Endometrium (tissue), 2 donors: Measurements from ENCODE around the gene EIF4E2.

Experiments used
- FAIRE-seq: peaks from 2 replicates; lab custom pipeline; 2012; peaks lifted over from hg19 to GRCh38; lab: Jason Lieb, UNC
- donor health status: control.
- donor health status: control.

EIF4E2 gene

DNA sequence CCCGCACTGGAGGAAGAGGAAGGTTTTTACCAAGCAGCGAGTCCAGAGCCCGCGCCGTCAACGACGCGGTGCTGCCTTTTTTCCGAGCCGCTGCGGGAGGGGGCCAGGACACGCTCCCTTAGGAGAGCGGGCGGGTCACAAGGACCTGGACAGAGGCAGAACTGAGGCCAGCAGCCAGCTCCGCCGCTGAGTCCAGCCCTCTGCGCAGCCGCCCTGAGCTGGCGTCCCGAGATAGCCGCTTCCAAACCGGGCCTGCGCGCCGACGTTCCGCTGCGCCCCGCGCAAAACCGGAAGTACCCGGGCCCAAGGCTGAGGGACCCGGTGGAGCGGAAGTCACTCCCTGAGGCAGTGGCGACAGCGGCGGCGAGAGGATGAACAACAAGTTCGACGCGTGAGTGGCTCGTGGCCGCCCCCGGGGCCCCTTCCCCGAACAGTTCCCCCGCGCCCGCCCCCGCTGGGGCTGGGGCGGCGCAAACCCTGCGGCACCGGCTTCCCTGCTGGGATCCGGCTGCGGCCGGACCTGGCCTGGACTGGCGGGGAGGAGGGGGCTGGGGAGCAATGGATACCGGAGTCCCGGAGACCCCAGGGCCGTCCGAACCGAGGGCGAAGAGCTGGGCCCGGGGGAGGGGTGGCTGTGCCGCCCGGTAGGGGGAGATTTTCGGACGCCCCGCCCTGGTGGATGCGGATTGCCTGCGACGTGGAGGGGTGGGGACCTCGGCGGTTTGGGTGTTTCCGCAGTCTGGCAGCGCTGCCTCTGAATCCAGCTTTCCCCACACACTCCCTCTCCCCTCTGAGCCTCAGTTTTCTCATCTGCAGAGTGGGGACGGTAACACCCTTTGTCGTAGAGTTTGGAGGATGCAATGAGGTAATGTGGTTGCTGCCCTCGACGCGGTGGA, at the start of gene EIF4E2, which contains the start of gene TIGD1:
Gene EIF4E2, plus strand, starts transcription at position 336 of the 896 bp plus-strand sequence. Its CDS starts 36 bp downstream, at position 372.
Gene TIGD1, minus strand, starts transcription at position 204 of the 896 bp plus-strand sequence. CDS start 675 bp downstream, outside the sequence.
- no peak for FAIRE-seq

DNA sequence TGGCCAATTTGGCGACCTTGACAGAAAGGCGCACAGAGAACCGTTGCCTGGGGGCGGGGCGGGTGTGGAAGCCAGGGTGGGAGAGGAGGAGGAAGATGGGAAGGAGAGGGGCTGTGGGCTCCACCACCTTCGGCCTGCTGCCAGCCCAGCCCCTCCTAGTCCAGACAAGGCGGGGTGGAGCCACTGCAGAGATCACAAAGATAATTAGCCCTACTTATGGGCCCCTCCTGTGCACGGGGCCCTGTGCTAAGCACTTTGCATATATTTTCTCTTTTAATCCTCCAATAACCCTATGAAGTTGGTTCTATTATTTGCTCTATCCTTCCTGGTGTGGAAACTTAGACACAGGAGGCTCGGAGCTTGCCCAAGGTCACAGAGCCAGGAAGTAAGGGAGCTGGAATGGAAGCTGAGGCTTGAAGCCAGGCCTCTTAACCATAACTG, 49.1 kb upstream of the EIF4E2 start:
- no peak for FAIRE-seq

- FAIRE-seq, result no peak
Observed at GRCh38 chr2:232501794-232502390, 48.6 kb upstream of the EIF4E2 start.

DNA sequence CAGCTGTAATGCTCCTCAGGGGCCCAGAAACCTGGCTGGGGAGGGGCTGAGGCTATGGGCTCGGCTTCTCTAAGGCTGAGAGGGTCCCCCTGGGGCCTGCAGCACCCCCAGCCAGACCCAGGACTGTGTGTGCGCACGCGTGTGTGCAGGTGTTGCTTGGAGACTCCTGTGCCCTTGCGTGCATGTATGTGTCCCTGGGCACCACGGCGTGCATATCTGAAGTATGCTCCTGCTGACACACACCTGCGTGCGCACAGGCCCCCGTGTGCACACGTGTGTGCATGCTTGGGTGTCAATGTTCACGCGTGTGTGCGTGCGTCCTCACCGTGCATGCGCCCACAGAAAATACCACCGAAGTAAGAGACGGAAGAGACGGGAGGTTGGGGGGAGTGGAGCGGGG, 48.0 kb upstream of the EIF4E2 start:
- FAIRE-seq, result no peak

DNA sequence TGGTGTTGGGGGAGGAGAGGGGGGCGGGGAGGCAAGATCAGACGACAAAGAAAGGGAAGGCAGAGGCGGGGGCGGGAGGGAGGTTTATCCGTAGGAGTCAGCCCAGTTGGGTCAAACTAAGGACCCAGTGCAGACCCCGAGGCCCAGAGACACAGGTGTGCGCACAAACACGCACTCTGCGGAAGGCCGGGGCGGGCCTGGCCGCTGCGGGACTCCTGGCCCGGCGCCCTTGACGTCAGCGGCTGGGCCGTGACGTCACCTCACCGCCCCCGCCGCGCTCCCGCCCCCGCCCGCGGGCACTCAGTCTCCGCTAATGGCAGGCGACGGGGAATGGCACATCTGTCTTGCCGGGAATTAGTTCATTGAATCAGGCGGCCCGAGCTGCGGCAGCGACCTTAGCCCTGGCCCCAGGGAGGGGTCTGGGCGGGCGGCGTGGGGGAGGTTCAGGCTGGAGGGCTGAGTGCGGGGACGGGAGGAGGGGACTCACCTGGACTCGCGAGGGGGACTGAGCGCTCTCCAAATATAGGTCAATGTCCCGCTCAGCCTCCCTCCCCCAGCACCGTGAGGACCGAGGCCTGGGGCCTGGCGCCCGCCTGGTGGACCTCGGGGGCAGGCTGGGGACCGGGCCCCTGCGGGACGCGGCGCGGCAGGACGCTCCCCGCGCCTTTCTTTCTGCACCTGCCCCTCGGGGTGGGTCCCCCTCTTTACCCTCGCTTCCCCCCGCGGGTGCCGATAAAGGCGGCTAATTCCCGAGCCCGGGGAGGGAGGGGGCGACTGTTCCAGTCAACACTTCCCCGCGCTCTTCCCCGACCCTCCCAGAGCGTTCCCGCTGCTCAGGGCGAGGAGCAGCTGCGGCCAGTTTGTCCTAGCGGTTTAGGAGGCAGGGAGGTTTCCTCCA, 47.3 kb upstream of the EIF4E2 start:
- no peak for FAIRE-seq

- no peak for FAIRE-seq
Observed at GRCh38 chr2:232503809-232504323, 46.6 kb upstream of the EIF4E2 start.

DNA sequence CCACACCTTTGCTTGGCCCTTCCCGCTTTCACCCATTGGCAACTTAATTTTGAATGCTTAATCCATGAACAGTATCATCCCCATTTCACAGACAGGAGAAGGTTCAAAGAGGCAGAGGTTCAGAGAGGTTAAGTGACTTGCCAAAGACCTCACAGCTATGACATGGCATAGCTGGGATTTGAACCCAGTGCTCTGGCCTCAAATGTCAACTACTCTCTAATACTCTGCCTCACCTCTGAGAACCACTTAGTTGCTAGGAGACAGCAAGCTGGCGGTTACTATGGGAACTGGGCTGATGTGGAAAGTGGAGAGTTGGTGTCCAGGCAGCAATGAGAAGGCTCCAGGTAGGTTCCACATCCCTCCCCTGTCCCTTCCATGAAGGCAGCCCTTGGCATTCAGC, 46.1 kb upstream of the EIF4E2 start:
- no peak for FAIRE-seq

GRCh38 chr2:232505856-232506255, 44.6 kb upstream of the EIF4E2 start:
- no peak for FAIRE-seq

GRCh38 chr2:232506709-232507108, 43.8 kb upstream of the EIF4E2 start:
- FAIRE-seq, result no peak

- FAIRE-seq, result no peak
Observed at GRCh38 chr2:232508251-232508650, 42.2 kb upstream of the EIF4E2 start.

- no peak for FAIRE-seq
Observed at GRCh38 chr2:232511336-232511890, 39.1 kb upstream of the EIF4E2 start.

GRCh38 chr2:232512602-232513001, 37.9 kb upstream of the EIF4E2 start:
- no peak for FAIRE-seq

DNA sequence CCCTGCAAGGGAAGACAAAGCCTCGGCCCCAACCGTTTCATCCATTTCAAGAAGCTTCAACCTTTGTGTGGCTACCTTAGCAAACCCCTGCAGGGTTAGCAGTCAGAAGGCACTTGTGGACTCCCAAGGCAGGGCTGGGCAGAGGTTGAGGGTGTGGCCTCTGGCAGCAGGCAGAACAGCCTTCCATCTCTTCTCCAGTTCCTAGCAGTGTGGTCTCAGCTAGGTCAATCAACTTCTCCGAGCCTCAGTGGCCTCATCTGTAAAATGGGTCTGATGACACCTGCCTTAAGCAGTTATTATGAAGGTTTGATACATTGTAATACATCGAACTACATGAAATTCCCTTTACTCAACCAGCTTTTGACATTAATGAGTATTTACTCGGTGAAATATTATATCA, 37.1 kb upstream of the EIF4E2 start:
- FAIRE-seq, result no peak

- no peak for FAIRE-seq
Observed at GRCh38 chr2:232515639-232516038, 34.9 kb upstream of the EIF4E2 start.

DNA sequence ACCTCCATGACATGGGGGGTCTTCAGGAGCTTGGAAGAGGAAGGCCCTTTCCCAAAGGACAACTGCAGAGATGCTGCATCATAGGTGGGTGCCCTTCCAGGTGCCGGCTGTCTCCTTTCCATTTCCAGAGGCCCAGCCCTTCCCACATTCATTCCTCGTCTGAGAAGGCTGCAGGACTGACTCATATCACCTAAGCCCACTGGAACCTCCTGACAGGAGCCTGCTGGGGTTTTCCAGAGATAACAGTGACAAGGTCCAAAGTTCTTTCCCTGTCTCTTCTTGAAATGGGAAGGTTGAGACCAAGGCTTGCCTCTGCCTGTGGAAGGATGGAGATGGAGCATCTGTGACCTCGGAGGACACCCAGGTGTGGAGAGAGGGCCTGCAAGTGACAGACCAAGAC, 33.9 kb upstream of the EIF4E2 start:
- no peak for FAIRE-seq

DNA sequence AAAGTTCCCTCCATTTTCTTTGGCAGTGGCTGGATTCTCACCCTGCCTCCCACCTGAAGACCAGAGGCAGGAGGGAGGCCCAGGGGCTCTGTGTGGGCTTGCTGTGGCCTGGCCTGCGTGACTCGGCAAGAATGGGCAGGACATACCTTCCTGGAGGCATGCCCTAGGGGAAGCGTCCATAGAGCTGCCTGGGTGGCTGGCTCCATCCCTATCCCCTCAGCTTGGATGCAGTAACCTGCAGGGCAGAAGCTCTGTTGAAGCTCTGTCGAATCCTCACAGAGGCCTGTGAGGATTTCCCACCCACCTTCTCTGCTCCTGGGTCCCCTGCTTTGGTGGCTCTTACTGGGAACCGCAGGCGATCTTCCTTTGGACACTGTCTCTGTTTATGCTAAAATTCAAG, 31.6 kb upstream of the EIF4E2 start:
- FAIRE-seq, result no peak

DNA sequence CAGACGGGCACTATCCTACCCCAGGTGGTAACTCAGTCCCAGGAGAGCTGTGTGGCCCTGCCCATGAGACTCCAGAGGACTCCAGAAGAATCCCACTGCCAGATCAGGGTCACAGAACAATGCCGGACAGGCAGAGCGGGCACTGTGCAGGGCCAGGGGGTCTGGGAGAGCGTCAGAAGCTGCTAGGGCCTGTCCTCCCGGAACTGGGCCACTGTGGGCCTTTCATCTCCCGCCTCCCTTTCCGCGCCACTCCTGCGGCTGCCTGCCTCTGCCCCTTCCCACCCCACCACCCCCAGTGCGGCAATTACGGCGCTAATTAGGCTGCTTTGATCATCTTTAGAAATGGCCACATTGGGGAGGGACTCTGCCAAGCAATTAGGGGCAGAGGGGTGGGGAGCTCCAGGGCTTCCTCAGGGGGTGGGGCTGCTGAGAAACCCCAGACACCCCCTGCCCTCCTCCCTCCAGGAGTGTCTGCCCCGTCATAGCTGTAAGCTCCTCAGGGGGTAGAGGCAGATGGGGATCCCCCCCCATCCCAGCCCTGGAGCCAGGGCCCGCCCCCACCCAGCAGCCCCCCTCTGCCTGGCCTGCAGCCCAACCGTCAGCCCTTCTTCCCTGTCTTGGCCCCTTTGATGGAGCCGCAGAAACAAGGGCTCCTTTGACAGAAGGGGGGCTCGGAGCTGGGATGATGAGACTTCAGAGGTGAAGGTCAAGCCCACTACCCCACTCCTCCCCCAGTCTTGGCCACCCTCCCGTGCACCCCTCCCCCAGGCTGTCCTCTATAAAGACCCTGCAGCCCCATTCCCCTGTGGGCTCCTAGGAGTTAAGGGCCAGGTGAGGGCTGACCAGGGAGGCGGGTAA, 30.7 kb upstream of the EIF4E2 start, which contains the start of gene PRSS56:
Gene PRSS56, plus strand, starts transcription at position 808 of the 858 bp plus-strand sequence. CDS start 211 bp downstream, outside the sequence.
- FAIRE-seq, result no peak

GRCh38 chr2:232520489-232520888, 30.0 kb upstream of the EIF4E2 start:
- FAIRE-seq, result no peak

DNA sequence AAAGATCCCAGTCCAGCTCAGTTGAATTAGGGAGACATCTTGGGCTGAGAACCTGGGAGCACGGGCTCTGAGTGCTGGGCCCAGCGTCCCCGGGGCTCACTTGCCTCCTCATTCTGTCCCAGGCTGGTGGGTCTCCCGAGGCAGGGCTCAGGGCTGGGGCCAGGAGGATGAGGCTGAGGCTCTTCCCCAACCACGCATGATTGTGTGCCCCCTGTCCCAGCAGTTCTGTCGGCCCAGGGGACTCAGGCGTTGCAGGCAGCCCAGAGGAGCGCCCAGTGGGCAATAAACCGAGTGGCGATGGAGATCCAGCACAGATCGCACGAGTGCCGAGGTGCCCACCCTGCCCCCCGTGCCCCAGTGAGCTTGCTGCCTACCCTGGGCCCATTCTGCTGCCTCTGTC, 29.4 kb upstream of the EIF4E2 start:
- FAIRE-seq, result no peak

DNA sequence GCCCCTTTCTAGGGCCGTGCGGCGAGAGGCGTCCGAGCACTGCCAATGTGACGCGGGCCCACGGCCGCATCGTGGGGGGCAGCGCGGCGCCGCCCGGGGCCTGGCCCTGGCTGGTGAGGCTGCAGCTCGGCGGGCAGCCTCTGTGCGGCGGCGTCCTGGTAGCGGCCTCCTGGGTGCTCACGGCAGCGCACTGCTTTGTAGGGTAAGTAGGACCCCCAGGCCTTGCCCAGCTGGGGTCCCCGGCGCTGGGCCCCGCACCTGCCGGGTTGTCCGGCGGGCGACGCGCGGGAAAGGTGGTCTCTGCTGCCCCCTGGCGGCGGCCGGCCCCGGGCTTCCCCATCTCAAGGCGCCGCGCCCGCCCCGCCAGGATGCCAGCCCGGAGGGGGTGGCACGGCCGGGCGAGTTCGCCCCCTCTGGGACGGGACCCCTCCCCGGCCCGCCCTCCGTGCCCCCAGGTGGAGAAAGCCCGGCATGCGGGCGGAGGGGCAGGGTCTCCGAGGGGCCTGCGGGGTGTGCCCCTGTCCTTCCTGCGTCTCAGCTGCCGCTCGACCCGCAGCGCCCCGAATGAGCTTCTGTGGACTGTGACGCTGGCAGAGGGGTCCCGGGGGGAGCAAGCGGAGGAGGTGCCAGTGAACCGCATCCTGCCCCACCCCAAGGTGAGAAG, 28.4 kb upstream of the EIF4E2 start:
- FAIRE-seq, result no peak
